Eye (tissue), 1 donor: ENCODE measurements around the gene SPINK13.
"Not testable (repeated sequence)": the region's sequence is repeated elsewhere in the genome, so short reads cannot be mapped to it uniquely, and the experiment has no call there.

Experiments
- DNase-seq: peaks from one replicate; pipeline ENCODE4 v3.0.0-alpha.2; 2015

Gene SPINK13, protein sequence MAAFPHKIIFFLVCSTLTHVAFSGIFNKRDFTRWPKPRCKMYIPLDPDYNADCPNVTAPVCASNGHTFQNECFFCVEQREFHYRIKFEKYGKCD

GRCh38 chr5:148268566-148268965 is at the start of gene SPINK13:
Gene SPINK13, plus strand, starts transcription at chr5:148268794. Its CDS starts 1,279 bp downstream, at chr5:148270073.
- DNase-seq = no peak

DNA sequence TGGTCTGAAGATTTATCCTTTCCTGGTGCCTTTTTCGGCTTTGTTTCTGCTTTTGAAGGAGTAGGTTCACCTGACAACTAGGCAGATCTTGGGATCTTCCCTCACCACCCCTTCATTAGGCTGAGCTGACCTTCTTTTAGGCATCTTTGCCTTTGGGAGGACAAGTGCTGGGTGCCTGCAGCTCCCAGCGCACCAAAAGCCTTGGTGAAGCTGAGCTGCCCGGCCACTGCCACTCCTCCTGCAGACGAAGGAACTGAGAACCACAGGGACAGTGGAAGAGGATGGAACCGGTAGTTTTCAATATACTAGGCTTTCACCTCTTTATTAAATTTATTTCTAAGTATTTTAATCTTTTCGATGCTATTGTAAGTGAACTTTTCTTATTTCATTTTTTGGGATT is 47.1 kb upstream of the SPINK13 start:
- no peak for DNase-seq

DNA sequence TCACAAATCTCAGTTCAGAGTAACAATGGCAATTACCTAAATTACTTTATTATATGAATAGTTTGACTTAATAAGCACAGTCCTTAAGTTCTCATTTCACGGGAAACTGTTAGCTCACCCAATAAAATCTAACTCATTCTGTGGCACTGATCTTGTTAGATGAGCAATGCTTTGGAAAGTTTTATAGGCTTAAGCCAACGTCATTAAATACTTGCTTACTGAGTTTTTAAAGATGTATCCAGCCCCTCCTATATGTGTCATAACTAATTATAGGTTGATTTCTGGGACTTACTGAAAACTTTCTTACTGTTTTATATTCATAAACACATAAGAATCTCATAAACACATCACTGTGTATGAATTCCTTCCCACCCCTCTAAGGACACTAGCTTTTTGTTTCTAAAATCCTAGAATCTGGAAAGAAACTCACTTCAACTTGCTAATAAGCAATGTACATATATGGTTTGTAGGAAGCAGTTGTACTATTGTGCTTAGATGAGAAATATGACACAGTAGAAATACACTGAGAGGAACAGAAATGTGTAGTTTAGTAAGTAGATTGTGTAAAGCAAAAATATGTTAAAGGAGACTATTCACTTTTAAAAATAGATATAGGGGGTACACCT is 44.4 kb upstream of the SPINK13 start:
- no peak for DNase-seq

- no peak for DNase-seq
These were observed 40.1 kb upstream of the SPINK13 start for GRCh38 chr5:148228392-148228984.

- no peak for DNase-seq
These were observed 38.8 kb upstream of the SPINK13 start for GRCh38 chr5:148229840-148230239.

- DNase-seq = no peak
These were observed 38.4 kb upstream of the SPINK13 start for GRCh38 chr5:148230240-148230639.

DNA sequence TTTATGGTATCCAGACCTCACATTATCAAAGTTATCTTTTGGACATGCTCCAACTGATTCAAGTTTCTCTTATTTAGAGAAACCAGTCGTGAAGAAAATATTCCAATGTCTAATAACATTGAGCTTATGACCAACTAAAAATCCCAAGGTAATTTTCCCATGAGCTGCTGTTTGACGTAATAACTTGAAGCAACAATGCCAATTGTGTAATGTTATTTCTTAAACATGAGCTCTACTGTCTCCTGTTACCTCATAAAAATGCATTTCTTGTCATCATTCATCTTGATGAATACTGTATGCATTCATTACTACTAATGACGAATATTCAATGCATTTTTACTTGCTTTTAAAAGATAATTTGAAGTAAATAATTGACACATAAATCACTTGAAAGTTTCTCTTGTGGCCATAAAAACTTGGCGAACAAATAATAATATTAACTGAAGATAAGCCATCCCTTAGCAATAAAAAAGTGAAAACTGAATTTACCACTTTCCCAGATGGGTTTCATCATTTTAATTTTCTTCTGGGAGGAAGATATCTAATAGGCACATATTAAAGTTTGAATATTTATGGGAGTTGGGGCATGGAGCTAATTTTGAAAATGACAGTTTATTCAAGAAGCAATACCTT is 30.7 kb upstream of the SPINK13 start:
- DNase-seq = no peak

DNA sequence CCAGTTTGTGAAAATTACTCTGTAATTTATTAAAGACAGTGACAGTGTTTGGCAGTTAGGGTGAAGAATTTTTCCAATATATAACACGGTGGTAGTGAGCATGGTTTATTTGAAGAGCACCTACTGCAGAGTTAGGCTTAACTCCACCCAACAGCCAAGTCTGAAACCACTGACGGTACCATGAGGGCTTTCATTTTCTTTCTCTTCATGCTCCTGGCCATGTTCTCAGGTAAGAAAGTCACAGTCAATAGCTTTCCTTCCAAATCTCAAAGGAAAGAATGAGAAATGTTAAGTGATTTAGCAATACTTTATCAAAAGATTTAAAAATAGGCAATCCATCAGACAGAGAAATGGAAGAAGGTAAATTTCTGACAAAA is 30.2 kb upstream of the SPINK13 start, which contains the start of gene MARCOL:
Gene MARCOL, plus strand, starts transcription at position 108 of the 377 bp plus-strand sequence. Its CDS starts 73 bp downstream, at position 181.
- DNase-seq = no peak

DNA sequence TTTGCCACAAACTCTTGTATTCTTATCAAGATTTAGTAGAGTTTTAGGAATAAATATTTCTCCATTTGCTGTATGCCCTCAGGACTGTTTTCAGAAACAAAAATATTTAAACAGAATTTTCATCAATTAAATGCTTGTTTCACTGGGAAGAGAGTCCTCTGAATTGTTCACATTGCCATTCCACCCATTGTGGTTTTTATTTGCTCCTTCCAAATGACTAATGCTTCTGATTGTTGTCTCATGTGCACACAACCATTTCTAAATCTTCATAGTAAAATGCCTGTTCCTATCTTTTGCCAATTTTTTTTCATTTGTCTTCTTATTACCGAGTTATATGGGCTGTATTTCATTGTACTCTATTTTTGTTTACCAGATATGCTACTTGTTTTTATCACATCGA is 19.7 kb upstream of the SPINK13 start:
- DNase-seq = no peak

GRCh38 chr5:148255456-148255855 is 13.1 kb upstream of the SPINK13 start:
- no peak for DNase-seq

GRCh38 chr5:148259288-148259687 is 9.3 kb upstream of the SPINK13 start:
- no peak for DNase-seq

DNA sequence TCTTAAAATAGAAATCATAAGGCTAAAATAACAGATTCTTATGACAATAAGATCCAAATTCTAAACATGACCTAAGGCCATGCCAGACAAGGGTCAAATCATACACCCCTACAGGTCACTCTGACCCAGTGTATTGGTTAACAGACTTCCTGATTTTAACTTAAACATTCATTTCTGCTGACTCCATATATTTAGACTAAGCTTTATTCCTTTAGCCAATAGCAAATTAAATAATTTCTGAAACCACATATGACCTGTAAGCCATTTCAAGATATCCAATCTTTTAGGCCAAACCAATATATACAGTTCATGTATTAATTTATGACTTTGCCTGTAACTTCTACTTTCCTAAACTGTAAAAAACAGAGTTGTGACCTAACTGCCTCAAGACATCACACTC is 7.4 kb upstream of the SPINK13 start:
- no peak for DNase-seq

- no peak for DNase-seq
These were observed 632 bp upstream of the SPINK13 start for GRCh38 chr5:148267962-148268361.

- not testable (repeated sequence) for DNase-seq
These were observed 6.5 kb downstream of the SPINK13 start for GRCh38 chr5:148275129-148275528.

GRCh38 chr5:148280893-148281292 is 12.3 kb downstream of the SPINK13 start:
- DNase-seq = not testable (repeated sequence)

DNA sequence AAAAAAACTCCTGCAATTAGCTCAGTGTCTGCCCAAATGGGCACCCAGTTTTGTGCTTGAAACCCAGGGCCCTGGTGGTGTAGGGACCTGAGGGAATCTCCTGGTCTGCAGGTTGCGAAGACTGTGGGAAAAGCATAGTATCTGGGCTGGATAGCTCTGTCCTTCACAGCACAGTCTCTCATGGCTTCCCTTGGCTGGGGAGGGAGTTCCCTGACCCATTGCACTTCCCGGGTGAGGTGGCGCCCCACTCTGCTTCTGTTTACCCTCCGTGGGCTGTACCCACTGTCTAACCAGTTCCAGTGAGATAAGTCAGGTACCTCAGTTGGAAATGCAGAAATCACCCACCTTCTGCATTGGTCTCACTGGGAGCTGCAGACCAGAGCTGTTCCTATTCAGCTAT is 12.7 kb downstream of the SPINK13 start:
- not testable (repeated sequence) for DNase-seq

- DNase-seq = peak; percentile 11
These were observed 21.9 kb downstream of the SPINK13 start for GRCh38 chr5:148290271-148291195.

DNA sequence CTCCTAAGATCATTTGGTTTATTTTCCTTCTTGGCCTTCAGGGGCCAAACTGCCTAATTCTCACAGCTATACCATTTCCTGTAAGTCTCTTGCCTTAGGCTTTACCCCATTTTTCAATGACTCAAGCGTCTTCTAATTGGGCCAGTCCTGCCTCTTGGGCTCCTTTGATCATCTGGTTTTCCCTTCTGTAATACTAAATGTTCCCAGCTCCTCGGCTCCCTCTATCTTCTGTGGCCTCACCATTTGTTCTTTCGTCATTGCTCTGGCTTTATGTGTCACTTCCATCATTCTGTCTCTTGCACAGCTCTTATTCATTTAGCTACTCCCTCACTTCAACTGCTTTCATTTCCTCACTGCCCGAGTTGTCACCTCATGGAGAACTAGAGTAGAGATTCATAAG is 29.1 kb downstream of the SPINK13 start:
- no peak for DNase-seq

DNA sequence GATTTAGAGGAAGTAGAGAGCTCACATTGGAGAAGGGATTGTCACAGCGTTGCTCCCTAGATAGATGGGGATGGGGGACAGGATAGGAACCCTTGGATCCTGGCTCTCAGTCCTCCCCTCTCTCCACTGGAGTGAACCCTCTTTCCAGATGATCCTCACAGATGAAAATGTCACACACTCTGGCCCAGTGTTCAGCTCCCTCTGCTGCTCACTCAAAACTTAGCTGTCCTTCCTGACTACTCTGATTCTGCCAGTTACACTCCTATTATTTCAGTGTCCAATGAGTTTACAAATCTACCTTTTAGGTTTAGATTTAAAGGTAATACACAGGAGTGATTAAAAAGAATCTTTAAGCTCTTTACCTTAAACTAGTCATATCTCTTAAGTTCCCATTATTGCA is 37.9 kb downstream of the SPINK13 start:
- no peak for DNase-seq

DNA sequence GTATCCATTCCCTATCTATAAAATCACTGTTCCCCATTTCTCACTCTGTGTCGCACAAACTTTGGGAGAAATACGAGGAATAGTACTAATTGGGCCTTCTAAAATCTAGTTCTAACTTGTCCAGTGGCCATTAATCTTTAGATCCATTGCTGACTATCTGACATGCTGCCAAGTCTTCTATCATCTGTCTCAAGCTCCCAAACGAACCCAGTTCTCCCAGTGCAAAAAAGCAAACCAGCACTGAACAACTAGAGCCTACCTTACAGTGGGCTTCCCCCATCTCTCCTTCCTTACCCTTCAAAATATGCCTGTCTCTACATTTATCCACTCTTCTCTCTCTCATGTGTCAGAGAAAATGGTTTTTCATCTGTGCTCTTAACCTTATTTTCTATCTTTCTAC is 40.4 kb downstream of the SPINK13 start:
- DNase-seq = no peak

DNA sequence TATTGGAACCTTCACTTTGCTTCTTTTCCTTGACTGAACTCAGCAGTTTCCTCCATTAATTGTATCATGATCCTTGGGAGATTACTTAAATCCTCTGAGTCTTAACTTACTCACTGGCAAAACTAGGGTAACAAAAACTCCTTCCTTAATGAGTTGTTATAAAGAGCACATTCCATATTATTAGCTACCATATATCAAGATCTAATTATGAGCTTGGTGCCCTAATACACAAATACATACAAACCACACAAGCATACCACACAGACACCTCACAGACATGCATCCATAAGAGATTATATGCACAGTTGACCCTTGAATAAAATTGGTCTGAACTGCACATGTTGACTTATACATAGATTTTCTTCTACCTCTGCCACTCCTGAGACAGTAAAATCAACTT is 41.2 kb downstream of the SPINK13 start:
- no peak for DNase-seq

- no peak for DNase-seq
These were observed 42.9 kb downstream of the SPINK13 start for GRCh38 chr5:148311484-148311883.

GRCh38 chr5:148312153-148312552 is 43.6 kb downstream of the SPINK13 start, which contains the start of gene SPINK7:
Gene SPINK7, plus strand, starts transcription at chr5:148312423. Its CDS starts 61 bp downstream, at chr5:148312484.
- DNase-seq = no peak
